Vagina (tissue), 2 donors: ENCODE data around the gene EPYC. TPM values are rescaled to one million over a fixed set of nuclear protein-coding genes. Genes with fewer than 3 reads are reported as not detected.

Experiments
- DNase-seq, 2 donors: peaks; one replicate each; pipeline ENCODE4 v3.0.0-alpha.2; 2017; ENCODE audit errors: extremely low spot score in 2 of 2
- H3K27ac ChIP-seq: fragments of 200-600 bp; sonication (generic); one replicate; pipeline ENCODE4 v1.5.1; 2019
- H3K27me3 ChIP-seq: fragments of 200-600 bp; sonication (generic); one replicate; pipeline ENCODE4 v1.5.1; 2019
- H3K36me3 ChIP-seq, 2 donors: fragments of 200-600 bp; sonication (generic); one replicate each; pipeline ENCODE4 v1.5.1; 2017 to 2019
- H3K4me1 ChIP-seq: fragments of 200-600 bp; sonication (generic); one replicate; pipeline ENCODE4 v1.5.1; 2019
- H3K4me3 ChIP-seq, 2 donors: fragments of 200-600 bp; sonication (generic); 1 replicate in 1 of 2; 2 replicates in 1 of 2; pipeline ENCODE4 v1.5.1; 2016 to 2019
- H3K9me3 ChIP-seq: fragments of 200-600 bp; sonication (generic); one replicate; pipeline ENCODE4 v1.5.1; 2019
- POLR2A ChIP-seq, 2 donors: fragments of 450-650 bp; IDR thresholded peaks; one replicate each; pipeline ENCODE4 v1.6.1; 2017; ENCODE audit warnings: antibody characterized with exemption in 2 of 2, mild to moderate bottlenecking in 2 of 2, moderate library complexity in 2 of 2
- POLR2AphosphoS5 ChIP-seq, 2 donors: sonication (generic); formaldehyde crosslinking; IDR thresholded peaks; one replicate each; pipeline ENCODE4 v1.9.0; 2017; ENCODE audit warnings: antibody characterized with exemption in 2 of 2, mild to moderate bottlenecking in 2 of 2, low read depth in 1 of 2; ENCODE audit not compliant: insufficient read depth in 1 of 2
- intact Hi-C: fragments of 100-400 bp; cut with DNase I; formaldehyde crosslinking; loops from one replicate; pipeline ENCODE4 v1.15.1; 2023
- total RNA-seq: library from RNA; depleted of rRNA; stranded (reverse); fragments of >200 nt; gene quantifications from one replicate; pipeline ENCODE4 v1.2.3, GENCODE V29; 2016
- TF ChIP-seq, protein P1 (sequence below), 3 experiments: fragments of 450-650 bp in 2 of 3; fragments of 200-600 bp in 1 of 3; sonication (generic) in 1 of 3; IDR thresholded peaks; one replicate each; pipeline ENCODE4 v1.5.1; 2017 to 2019; ENCODE audit warnings: antibody characterized with exemption in 3 of 3, mild to moderate bottlenecking in 2 of 3, moderate library complexity in 2 of 3

EPYC gene
- total RNA-seq, 1 donor from 2014 or later, result not detected

DNA sequence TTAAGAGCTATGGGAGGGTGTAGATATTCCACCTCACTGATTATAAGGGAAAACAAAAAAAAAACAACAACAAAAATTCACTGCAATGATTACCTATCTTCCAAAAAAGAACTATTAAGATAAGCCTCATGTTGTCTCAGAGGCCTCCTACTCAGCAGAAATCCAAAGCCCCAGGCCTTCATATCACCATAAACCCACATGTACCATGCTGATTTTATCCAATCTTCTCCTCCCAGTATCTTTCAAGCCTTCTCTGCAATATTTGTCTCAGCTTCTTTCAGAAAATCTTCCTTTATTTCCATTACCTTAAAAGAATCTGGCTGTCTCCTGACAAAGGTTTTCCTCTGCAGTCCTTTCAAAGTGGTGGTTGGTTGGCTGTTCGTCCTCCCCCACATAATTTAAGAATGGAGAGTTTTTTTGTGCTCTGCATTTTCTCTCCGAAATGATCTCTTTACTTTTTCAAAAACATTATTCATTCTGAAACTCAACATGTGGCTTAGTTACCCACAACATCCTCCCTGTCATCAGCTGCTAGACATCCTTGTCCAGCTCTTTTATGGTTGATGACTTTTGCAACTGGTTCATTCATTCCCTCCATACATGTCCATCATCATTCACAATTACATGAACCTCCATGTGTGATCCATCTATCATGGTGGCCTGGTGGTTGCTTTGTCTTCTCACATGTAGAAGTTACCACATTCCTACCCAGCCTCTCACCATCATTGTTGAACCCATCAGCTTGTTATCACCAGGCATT is 2.9 kb upstream of the EPYC start:
- intact Hi-C loops, result no loop called here
- Histone ChIP-seq H3K4me1 (no peaks in the 10 kb centered on the region), H3K36me3 (no peaks in the 10 kb centered on the region), H3K27ac (no peak overlapping the region), H3K9me3 (no peaks in the 10 kb centered on the region), H3K4me3 (no peak overlapping the region), H3K27me3 (no peaks in the 10 kb centered on the region)
- DNase-seq, result no peak
- no peak for TF ChIP-seq POLR2A (IDR thresholded peaks at IDR 0.05)
- TF ChIP-seq POLR2AphosphoS5 (IDR thresholded peaks at IDR 0.05; ENCODE audit: insufficient read depth in 1 of 2, low read depth in 1 of 2), result no peak
- TF ChIP-seq, protein P1, sequence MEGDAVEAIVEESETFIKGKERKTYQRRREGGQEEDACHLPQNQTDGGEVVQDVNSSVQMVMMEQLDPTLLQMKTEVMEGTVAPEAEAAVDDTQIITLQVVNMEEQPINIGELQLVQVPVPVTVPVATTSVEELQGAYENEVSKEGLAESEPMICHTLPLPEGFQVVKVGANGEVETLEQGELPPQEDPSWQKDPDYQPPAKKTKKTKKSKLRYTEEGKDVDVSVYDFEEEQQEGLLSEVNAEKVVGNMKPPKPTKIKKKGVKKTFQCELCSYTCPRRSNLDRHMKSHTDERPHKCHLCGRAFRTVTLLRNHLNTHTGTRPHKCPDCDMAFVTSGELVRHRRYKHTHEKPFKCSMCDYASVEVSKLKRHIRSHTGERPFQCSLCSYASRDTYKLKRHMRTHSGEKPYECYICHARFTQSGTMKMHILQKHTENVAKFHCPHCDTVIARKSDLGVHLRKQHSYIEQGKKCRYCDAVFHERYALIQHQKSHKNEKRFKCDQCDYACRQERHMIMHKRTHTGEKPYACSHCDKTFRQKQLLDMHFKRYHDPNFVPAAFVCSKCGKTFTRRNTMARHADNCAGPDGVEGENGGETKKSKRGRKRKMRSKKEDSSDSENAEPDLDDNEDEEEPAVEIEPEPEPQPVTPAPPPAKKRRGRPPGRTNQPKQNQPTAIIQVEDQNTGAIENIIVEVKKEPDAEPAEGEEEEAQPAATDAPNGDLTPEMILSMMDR (IDR thresholded peaks at IDR 0.05), result no peak

DNA sequence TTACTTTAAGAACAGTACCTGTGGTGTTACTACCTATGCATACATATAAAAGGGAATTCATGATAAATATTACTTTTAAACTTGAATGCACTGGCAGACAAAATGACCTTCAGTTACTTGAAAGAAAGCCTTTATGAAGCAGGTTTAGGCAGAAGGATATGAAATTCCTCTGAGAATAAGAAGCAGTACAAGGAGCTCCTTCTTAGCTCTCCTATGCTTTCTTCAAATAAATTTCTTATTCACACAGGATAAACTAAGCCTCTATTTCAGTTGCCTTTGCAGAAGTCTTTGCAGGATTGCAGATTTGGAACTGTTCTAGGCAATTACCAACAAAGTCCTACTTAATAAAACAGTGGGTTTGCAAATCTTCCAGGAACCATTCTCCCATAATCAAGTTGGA is 1.0 kb downstream of the EPYC start:
- Histone ChIP-seq H3K9me3 (no peaks in the 10 kb centered on the region), H3K27ac (no peak overlapping the region), H3K4me3 (no peak overlapping the region), H3K4me1 (no peaks in the 10 kb centered on the region), H3K36me3 (no peaks in the 10 kb centered on the region), H3K27me3 (no peaks in the 10 kb centered on the region)
- no peak for DNase-seq
- intact Hi-C loops, result no loop called here
- TF ChIP-seq POLR2AphosphoS5 (IDR thresholded peaks at IDR 0.05; ENCODE audit: insufficient read depth in 1 of 2, low read depth in 1 of 2) (no peak), POLR2A (IDR thresholded peaks at IDR 0.05) (no peak)
- TF ChIP-seq, protein P1 (IDR thresholded peaks at IDR 0.05), result no peak

DNA sequence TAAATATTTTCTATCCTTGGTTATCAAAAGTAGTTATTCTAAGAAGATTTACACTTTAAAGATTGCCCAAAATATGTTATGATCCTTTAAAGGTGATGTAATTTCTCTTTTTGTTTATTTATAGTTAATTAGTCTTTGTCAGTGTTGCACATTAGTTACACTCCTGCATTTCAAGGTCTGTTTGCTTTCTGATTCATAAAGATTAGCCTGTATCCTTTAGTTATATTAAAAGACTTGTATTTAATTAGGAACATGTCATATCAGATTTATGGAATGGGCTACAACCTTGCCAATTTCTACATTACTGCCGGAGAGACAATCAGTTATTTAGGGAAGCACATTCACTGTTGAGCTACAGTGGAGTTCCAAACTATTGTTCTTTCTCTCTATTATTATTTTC is 3.5 kb downstream of the EPYC start:
- Histone ChIP-seq H3K36me3 (no peaks in the 10 kb centered on the region), H3K4me1 (no peaks in the 10 kb centered on the region), H3K27me3 (no peaks in the 10 kb centered on the region), H3K27ac (no peak overlapping the region), H3K9me3 (no peaks in the 10 kb centered on the region), H3K4me3 (no peak overlapping the region)
- intact Hi-C loops, result no loop called here
- TF ChIP-seq, protein P1 (IDR thresholded peaks at IDR 0.05), result no peak
- no peak for TF ChIP-seq POLR2AphosphoS5 (IDR thresholded peaks at IDR 0.05; ENCODE audit: insufficient read depth in 1 of 2, low read depth in 1 of 2)
- DNase-seq, result no peak

- H3K36me3 ChIP-seq, result no peaks in the 10 kb centered on the region
- no peak overlapping the region for H3K27ac ChIP-seq
- H3K27me3 ChIP-seq, result no peaks in the 10 kb centered on the region
- H3K4me1 ChIP-seq, result no peaks in the 10 kb centered on the region
- no peaks in the 10 kb centered on the region for H3K9me3 ChIP-seq
- H3K4me3 ChIP-seq, result no peak overlapping the region
- TF ChIP-seq POLR2AphosphoS5 (IDR thresholded peaks at IDR 0.05; ENCODE audit: insufficient read depth in 1 of 2, low read depth in 1 of 2) (no peak), POLR2A (IDR thresholded peaks at IDR 0.05) (no peak)
- TF ChIP-seq, protein P1 (IDR thresholded peaks at IDR 0.05), result no peak
- intact Hi-C loops, result no loop called here
- no peak for DNase-seq
Measured at GRCh38 chr12:90999966-91000365, 4.8 kb downstream of the EPYC start.

- Histone ChIP-seq H3K4me3 (no peak overlapping the region), H3K9me3 (no peaks in the 10 kb centered on the region), H3K27ac (no peak overlapping the region), H3K36me3 (no peaks in the 10 kb centered on the region), H3K4me1 (no peaks in the 10 kb centered on the region), H3K27me3 (no peaks in the 10 kb centered on the region)
- no peak for TF ChIP-seq POLR2A (IDR thresholded peaks at IDR 0.05)
- intact Hi-C loops, result no loop called here
- no peak for DNase-seq
Measured at GRCh38 chr12:90999527-90999926, 5.2 kb downstream of the EPYC start.
